Smooth muscle cell (in vitro differentiated cells): ENCODE data around the gene EIF3M. TPM values are rescaled to one million over a fixed set of nuclear protein-coding genes. Genes with fewer than 3 reads are reported as not detected.
"Not testable (repeated sequence)": the region's sequence is repeated elsewhere in the genome, so short reads cannot be mapped to it uniquely, and the experiment has no call there.

Experiments used
- DNase-seq: peaks from one replicate; lab custom pipeline; 2025; ENCODE audit not compliant: unreplicated experiment; lab: John Stamatoyannopoulos, UW
- H2AFZ ChIP-seq: fragments of 200-600 bp; sonication (generic); 2 replicates; pipeline ENCODE4 v1.6.0; 2016; ENCODE audit warnings: antibody characterized with exemption, low read depth, mild to moderate bottlenecking
- H3F3A ChIP-seq: fragments of 200-600 bp; sonication (generic); 2 replicates; pipeline ENCODE4 v1.6.0; 2017; ENCODE audit warnings: antibody characterized with exemption, low read depth
- H3K27ac ChIP-seq: fragments of 200-600 bp; sonication (generic); 2 replicates; pipeline ENCODE4 v1.5.1; 2016; ENCODE audit warnings: low read depth, mild to moderate bottlenecking
- H3K27me3 ChIP-seq: fragments of 200-600 bp; sonication (generic); 2 replicates; pipeline ENCODE4 v1.6.1; 2016; ENCODE audit warnings: low read depth, mild to moderate bottlenecking
- H3K36me3 ChIP-seq: fragments of 200-600 bp; sonication (generic); 2 replicates; pipeline ENCODE4 v1.5.1; 2016; ENCODE audit warnings: low read depth
- H3K4me1 ChIP-seq: fragments of 200-600 bp; sonication (generic); 2 replicates; pipeline ENCODE4 v1.5.1; 2016; ENCODE audit warnings: low read depth
- H3K4me2 ChIP-seq: fragments of 200-600 bp; sonication (generic); 2 replicates; pipeline ENCODE4 v1.6.0; 2016; ENCODE audit warnings: mild to moderate bottlenecking
- H3K4me3 ChIP-seq: fragments of 200-600 bp; sonication (generic); 2 replicates; pipeline ENCODE4 v1.5.1; 2016; ENCODE audit warnings: mild to moderate bottlenecking
- H3K79me2 ChIP-seq: fragments of 200-600 bp; sonication (generic); 2 replicates; pipeline ENCODE4 v1.6.0; 2016; ENCODE audit warnings: low read depth, mild to moderate bottlenecking
- H3K9ac ChIP-seq: fragments of 200-600 bp; sonication (generic); 2 replicates; pipeline ENCODE4 v1.6.0; 2016; ENCODE audit warnings: low read depth
- H3K9me3 ChIP-seq: fragments of 200-600 bp; sonication (generic); replicated peaks from 2 replicates; pipeline ENCODE4 v1.5.1; 2016; ENCODE audit warnings: low read depth
- H4K20me1 ChIP-seq: fragments of 200-600 bp; sonication (generic); 2 replicates; pipeline ENCODE4 v1.6.0; 2016; ENCODE audit warnings: low read depth
- CTCF ChIP-seq: fragments of 200-600 bp; sonication (generic); IDR thresholded peaks from 2 replicates; pipeline ENCODE4 v1.5.1; 2017; ENCODE audit warnings: borderline replicate concordance, mild to moderate bottlenecking, antibody characterized with exemption; ENCODE audit not compliant: insufficient read depth, poor library complexity, severe bottlenecking
- WGBS: methylation state at CpG from one replicate; pipeline ENCODE4 v1.1.7; 2016; ENCODE audit warnings: low lambda C conversion rate; 5-methylcytosine and 5-hydroxymethylcytosine counted together
- polyA plus RNA-seq: library from polyadenylated mRNA; unstranded; fragments of >200 nt; fragmentation: Nextera tagmentation; extraction: Ambion mirVana; gene quantifications from 2 replicates; pipeline ENCODE4 v1.2.1, GENCODE V29; 2016
- total RNA-seq: library from RNA; depleted of rRNA; stranded (reverse); fragments of >200 nt; gene quantifications from 2 replicates; pipeline ENCODE4 v1.2.3, GENCODE V29; 2014

EIF3M gene
- total and polyA plus RNA-seq, 2 experiments from 2014 or later, result 193 to 539 TPM

GRCh38 chr11:32597921-32598320 lies 14.3 kb downstream of the EIF3M start:
- no peak overlapping the region for H2AFZ ChIP-seq
- H4K20me1 ChIP-seq, result peaks cover 45% of the 10 kb centered on the region
- H3K79me2 ChIP-seq, result peaks cover 11% of the 10 kb centered on the region
- no peak overlapping the region for H3K9ac ChIP-seq
- DNase-seq, result no peak
- no peak for TF ChIP-seq CTCF
- no peaks in the 10 kb centered on the region for H3K9me3 ChIP-seq
- 79% methylated on average over 1 of the region's 1 CpG for WGBS
- H3K4me3 ChIP-seq, result no peak overlapping the region
- no peak overlapping the region for H3K4me2 ChIP-seq
- peaks cover 61% of the 10 kb centered on the region for H3K36me3 ChIP-seq
- no peak overlapping the region for H3K27ac ChIP-seq
- H3F3A ChIP-seq, result no peaks in the 10 kb centered on the region
- H3K27me3 ChIP-seq, result no peaks in the 10 kb centered on the region
- peaks cover 23% of the 10 kb centered on the region for H3K4me1 ChIP-seq

- Histone ChIP-seq H3F3A (no peaks in the 10 kb centered on the region), H3K4me1 (peaks cover 13% of the 10 kb centered on the region), H3K9ac (no peak overlapping the region), H2AFZ (no peak overlapping the region), H3K36me3 (peaks cover 46% of the 10 kb centered on the region), H3K9me3 (no peaks in the 10 kb centered on the region), H3K27ac (no peak overlapping the region), H3K4me3 (no peak overlapping the region), H4K20me1 (peaks cover 9% of the 10 kb centered on the region), H3K79me2 (peaks cover 2% of the 10 kb centered on the region), H3K4me2 (no peak overlapping the region), H3K27me3 (no peaks in the 10 kb centered on the region)
- WGBS, result 96% methylated on average over 4 of the region's 4 CpGs
- no peak for DNase-seq
- TF ChIP-seq CTCF, result no peak
These were observed 19.2 kb downstream of the EIF3M start for GRCh38 chr11:32602657-32603415.

- no peak for DNase-seq
- H2AFZ ChIP-seq, result no peak overlapping the region
- no peak for TF ChIP-seq CTCF
- H3K4me2 ChIP-seq, result no peak overlapping the region
- H3K4me1 ChIP-seq, result no peaks in the 10 kb centered on the region
- H3K9ac ChIP-seq, result no peak overlapping the region
- H3F3A ChIP-seq, result no peaks in the 10 kb centered on the region
- H3K27ac ChIP-seq, result no peak overlapping the region
- H3K4me3 ChIP-seq, result no peak overlapping the region
- no peaks in the 10 kb centered on the region for H3K27me3 ChIP-seq
- H3K9me3 ChIP-seq, result no peaks in the 10 kb centered on the region
- H3K36me3 ChIP-seq, result peaks cover 27% of the 10 kb centered on the region
- H4K20me1 ChIP-seq, result no peaks in the 10 kb centered on the region
- H3K79me2 ChIP-seq, result no peaks in the 10 kb centered on the region
These were observed 22.6 kb downstream of the EIF3M start for GRCh38 chr11:32606220-32606619.

- WGBS, result 94% methylated on average over 4 of the region's 4 CpGs
- not testable (repeated sequence) for H3K9me3 ChIP-seq, H3K27ac ChIP-seq, H3K4me3 ChIP-seq, H3F3A ChIP-seq, H3K4me1 ChIP-seq, H3K36me3 ChIP-seq, H3K79me2 ChIP-seq, H3K27me3 ChIP-seq, H2AFZ ChIP-seq, H3K4me2 ChIP-seq, DNase-seq, H4K20me1 ChIP-seq, H3K9ac ChIP-seq
These were observed 25.2 kb downstream of the EIF3M start for GRCh38 chr11:32608826-32609225.
